Fibroblast of skin of abdomen (primary cell): ENCODE data around the gene SIRT2. TPM values are rescaled to one million over a fixed set of nuclear protein-coding genes. Genes with fewer than 3 reads are reported as not detected.
"Not testable (repeated sequence)": the region's sequence is repeated elsewhere in the genome, so short reads cannot be mapped to it uniquely, and the experiment has no call there.

ENCODE experiments used
- DNase-seq: peaks from one replicate; pipeline ENCODE4 v3.0.0-alpha.2; 2013
- polyA plus RNA-seq, 2 experiments: library from polyadenylated mRNA; unstranded; fragments of 120-200 nt; gene quantifications; one replicate each; pipeline ENCODE4 v1.2.1, GENCODE V29; 2013; ENCODE audit not compliant: insufficient read length in 2 of 2

Gene SIRT2
- polyA plus RNA-seq (2013, experiment 1 of 2; ENCODE audit: insufficient read length): 46.2 TPM
- polyA plus RNA-seq (2013, experiment 2 of 2; ENCODE audit: insufficient read length): 45.7 TPM

GRCh38 chr19:38899447-38900201 is at the start of gene SIRT2, which contains the start of gene NFKBIB:
Gene SIRT2, minus strand, starts transcription at chr19:38899618. Its CDS starts 97 bp downstream, at chr19:38899521.
Gene NFKBIB, plus strand, starts transcription at chr19:38899969. Its CDS starts 64 bp downstream, at chr19:38900033.
- peak; percentile 100 for DNase-seq

DNA sequence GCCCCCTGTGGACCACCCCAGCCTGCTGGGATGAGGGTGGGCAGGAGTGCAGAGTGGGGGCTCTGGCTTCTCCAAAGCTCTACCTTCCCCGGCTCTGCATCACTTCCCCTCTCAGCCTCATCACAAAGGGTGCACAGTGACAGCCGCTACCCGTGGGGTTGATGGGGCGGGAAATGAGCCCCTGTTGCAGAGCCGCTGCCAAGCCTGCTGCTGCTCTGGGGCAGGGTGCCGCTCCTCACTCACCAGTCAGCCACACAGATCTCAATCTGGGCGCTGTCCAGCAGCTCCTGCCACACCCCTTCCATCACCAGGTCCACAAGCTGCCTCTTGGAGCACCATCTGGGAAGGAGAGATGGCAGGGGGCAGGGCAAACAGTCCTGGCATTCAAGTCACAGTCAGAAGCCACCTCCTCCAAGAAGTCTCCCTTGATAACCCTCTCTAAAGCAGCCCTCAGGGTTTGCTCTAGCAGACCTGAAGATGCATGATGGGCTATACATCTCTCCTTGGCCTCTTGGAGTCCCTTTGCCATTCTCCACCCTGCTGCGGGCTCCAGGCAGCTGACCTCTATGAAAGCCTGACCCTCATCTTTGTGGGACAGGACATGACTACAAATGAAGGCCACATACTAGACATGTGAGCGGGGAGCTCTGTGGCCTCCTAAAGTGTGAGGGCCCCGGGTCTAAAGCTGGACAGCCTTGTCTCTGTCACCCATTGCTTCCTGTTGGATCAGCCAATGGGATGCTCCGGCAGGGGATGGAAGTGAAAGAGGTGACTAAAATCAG is 47.0 kb upstream of the SIRT2 start:
- DNase-seq: no peak

DNA sequence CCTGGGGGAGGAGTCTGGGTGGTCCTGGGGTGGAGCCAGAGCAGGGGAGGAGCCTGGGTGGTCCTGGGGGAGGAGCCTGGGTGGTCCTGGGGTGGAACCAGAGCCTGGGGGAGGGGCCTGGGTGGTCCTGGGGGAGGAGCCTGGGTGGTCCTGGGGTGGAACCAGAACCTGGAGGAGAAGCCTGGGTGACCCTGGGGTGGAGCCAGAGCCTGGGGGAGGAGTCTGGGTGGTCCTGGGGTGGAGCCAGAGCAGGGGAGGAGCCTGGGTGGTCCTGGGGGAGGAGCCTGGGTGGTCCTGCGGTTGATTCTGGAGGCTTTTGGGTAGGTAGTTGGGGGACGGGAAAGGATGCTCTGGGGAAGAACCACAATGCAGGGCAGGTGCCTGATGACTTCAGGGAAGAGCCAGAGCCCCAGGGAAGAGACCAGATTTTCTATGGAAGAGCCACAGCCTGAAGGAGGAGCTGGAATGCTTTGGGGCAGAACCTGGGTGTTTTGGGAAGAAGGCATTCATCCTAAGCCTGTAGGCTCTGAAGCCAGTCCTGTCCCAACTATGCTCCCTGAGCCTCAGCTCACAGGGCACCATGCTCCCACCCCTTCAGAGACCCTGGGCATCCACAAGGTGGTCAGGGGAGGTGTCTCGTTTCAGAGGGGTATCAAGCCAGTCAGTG is 46.3 kb upstream of the SIRT2 start:
- DNase-seq: no peak

DNA sequence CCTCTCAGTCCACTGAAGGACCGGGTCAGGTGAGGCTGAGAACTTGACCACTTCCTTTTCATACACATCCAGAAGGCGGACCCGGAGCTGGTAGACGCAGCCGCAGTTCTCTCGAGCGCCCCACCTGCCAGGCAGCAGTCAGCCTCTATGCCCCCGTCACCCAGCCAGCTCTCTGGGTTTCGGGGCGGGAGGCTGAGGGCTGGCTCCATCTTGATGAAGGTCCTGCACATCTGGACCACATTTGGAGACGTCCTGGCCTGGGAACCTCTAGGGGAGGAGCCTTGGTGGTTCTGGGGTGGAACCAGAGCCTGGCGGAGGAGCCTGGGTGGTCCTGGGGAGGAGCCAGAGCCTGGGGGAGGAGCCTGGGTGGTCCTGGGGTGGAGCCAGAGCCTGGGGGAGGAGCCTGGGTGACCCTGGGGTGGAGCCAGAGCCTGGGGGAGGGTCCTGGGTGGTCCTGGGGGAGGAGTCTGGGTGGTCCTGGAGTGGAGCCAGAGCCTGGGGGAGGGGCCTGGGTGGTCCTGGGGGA is 45.6 kb upstream of the SIRT2 start:
- DNase-seq: no peak

DNA sequence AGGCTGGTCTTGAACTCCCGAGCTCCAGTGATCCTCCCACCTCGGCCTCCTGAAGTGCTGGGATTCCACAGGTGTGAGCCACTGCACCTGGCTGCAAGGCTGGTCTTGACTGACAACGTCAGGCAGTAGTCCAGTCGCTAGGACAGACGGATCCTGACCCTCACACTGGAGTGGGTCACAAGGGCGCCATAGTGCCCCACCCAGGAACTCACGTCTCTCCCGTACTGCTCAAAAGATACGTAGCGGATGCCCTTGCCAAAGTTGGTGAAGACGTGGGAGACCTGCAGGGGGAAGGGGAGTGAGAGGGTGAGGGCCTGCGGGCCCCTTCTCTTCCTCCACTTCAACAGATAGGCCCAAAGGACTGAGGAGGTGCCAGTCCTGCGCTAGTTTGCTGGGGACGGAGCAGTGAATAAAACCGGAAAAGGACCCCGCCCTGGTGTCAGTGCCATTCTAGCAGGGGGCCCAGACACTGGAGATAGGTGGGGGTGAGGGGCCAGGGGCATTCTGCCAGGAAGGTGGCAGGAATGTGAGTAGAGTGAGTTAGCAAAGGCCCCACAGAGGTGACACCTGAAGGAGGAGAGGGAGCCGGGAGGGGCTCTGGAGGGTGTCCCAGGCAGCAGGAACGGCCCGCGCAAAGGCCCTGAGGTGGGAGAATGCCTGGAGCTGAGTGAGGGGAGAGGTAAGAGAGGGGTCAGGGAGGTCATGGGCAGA is 43.2 kb upstream of the SIRT2 start:
- no peak for DNase-seq

- no peak for DNase-seq
Observed at GRCh38 chr19:38941979-38942378, 42.6 kb upstream of the SIRT2 start.

DNA sequence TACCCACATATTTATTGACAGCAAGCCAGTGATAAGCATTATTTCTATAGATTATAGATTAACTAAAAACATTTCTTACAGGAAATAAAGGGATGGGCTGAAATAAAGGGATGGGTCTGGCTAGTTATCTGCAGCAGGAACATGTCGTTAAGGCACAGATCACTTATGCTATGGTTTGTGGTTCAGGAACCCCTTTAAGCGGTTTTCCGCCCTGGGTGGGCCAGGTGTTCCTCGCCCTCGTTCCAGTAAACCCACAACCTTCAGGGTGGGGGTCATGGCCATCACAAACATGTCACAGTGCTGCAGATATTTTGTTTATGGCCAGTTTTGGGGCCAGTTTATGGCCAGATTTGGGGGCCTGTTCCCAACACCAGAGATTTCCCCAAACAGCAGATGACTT is 42.0 kb upstream of the SIRT2 start:
- not testable (repeated sequence) for DNase-seq

GRCh38 chr19:38939957-38940356 is 40.5 kb upstream of the SIRT2 start:
- no peak for DNase-seq

DNA sequence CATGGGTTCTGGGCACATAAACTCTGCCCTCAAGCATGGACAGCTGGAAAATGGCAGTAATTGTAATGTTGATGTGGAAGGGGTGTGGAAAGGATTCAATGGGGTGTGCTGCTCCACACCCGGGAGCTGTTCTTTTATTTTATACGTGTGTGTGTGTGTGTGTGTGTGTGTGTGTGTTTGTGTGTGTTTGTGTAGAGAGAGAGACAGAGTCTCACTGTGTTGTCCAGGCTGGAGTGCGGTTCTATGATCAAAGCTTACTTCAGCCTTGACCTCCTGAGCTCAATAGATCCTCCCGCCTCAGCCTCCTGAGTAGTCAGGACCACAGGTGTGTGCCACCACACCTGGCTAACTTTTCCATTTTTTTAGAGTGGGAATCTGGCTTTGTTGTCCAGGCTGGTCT is 34.1 kb upstream of the SIRT2 start:
- no peak for DNase-seq

- DNase-seq: peak; percentile 48
Observed at GRCh38 chr19:38932425-38933179, 33.2 kb upstream of the SIRT2 start.

GRCh38 chr19:38931521-38931793 is 32.0 kb upstream of the SIRT2 start:
- no peak for DNase-seq

GRCh38 chr19:38930776-38931520 is 31.5 kb upstream of the SIRT2 start, which contains the start of gene MRPS12:
Gene MRPS12, plus strand, starts transcription at chr19:38930944. Its CDS starts 351 bp downstream, at chr19:38931295.
- DNase-seq: peak; percentile 99

- peak; percentile 91 for DNase-seq
Observed at GRCh38 chr19:38929929-38930775, 30.7 kb upstream of the SIRT2 start, which contains the start of gene SARS2. Gene SARS2, minus strand, starts transcription at chr19:38930763. Its CDS starts 27 bp downstream, at chr19:38930736.

GRCh38 chr19:38928391-38929001 is 29.1 kb upstream of the SIRT2 start:
- no peak for DNase-seq

- DNase-seq: no peak
Observed at GRCh38 chr19:38924388-38924787, 25.0 kb upstream of the SIRT2 start.

DNA sequence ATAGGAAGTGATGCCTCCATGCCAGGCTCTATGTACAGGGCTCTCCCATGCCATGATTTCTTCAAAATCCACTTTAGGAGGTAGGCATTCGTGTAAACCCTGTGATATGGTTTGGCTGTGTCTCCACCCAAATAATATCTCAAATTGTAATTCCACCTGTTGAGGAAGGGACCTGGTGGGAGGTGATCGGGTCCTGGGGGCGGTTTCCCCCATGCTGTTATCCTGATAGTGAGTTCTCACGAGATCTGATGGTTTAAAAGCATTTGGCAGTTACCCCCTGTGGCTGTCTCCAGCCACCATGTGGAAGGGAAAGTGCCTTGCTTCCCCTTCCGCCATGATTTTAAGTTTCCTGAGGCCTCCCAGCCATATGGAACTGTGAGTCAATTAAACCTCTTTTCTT is 23.1 kb upstream of the SIRT2 start:
- DNase-seq: no peak

DNA sequence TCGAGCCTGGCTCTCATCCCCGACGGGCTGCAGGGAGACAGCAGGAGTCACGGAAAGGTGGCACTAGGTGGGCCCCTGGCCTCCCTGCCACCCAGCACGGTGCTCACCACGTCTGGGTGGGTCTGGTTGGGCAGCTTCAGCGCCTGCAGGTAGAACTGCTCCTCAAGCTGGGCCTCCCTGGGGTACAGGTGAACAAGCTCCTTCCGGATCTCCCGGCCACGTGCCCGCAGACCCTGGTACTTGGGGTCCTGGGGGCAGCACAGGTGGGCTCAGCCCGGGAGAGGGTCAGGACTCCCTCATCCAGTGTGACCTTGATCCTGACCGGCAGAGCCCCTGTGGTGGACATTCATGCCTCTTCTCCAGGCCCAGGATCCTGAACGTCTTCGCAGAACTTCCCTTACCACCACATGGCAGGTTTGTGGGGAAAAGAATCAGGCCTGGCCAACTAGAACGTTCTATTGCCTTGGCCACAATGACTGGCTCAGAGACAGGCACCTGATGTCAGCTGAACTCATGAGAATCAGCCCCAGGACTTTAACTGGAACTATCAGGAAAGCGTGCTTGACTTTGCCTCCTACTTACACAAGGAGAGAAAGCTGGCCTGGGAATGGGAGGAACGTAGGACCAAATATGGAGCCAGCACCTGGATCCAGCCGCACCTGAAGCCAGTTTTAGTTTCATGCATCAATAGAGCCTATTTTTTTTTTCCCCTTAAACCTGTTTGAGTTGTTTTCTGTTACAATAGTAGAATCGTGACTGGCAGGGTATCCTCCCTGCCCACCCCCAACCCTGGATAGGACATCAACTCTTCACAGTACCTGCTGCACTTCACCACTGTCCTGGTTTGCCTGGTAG is 22.2 kb upstream of the SIRT2 start:
- DNase-seq: no peak
